ENCODE results near the gene CCDC196. TPM values are rescaled to one million over a fixed set of nuclear protein-coding genes. Genes with fewer than 3 reads are reported as not detected.

The CCDC196 gene
- total RNA-seq, 1 experiment from 2014 or later, result not detected

DNA sequence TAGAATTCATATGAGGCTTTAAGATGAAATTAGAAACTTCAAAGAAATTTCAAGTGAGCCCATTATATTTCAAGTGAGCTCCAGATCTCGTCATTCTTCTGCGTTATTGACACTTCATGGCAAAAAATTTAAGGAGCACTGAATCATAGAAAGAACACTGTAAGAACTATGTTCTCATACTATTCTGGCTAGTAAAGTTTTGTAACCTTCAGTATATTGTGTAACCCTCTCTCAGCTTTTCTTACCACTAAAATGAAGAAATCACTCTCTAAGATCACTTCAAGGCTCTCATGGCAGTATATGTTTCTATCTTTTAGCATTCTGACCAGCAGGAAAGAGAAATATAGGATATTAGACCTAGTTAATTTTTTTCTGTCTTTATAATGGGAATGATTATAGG lies 28.0 kb downstream of the CCDC196 start:
- H3K4me3 Mint-ChIP-seq, result no peak overlapping the region
- H3K27me3 Mint-ChIP-seq (ENCODE audit: low read depth), result peaks cover 20% of the 10 kb centered on the region
- Histone ChIP-seq H2AK5ac (ENCODE audit: insufficient read length, low read length) (no peak overlapping the region), H2BK15ac (ENCODE audit: low read depth, low read length) (no peak overlapping the region), H3K9me3 (ENCODE audit: control insufficient read depth, low read depth, low read length) (no peaks in the 10 kb centered on the region), H3K14ac (ENCODE audit: insufficient read depth, low read length) (no peak overlapping the region), H3K27ac (ENCODE audit: insufficient read length, low read depth, low read length) (no peak overlapping the region), H3K4me2 (ENCODE audit: insufficient read depth, insufficient read length, low read length) (no peak overlapping the region), H2BK120ac (ENCODE audit: low read depth, low read length, poor library complexity, severe bottlenecking) (no peak overlapping the region), H3K79me2 (ENCODE audit: insufficient read depth, low read length) (no peaks in the 10 kb centered on the region; the same call in 1 of the 2 replicates), H2BK5ac (ENCODE audit: insufficient read length, low read length) (no peak overlapping the region), H4K20me1 (ENCODE audit: control insufficient read depth, insufficient read depth, insufficient read length) (no peaks in the 10 kb centered on the region), H2AFZ (ENCODE audit: low read length) (no peak overlapping the region), H3K18ac (ENCODE audit: insufficient read length, low read depth, low read length) (no peak overlapping the region), H3K56ac (ENCODE audit: insufficient read length, low read depth, low read length) (no peak overlapping the region), H3K9ac (ENCODE audit: extremely low read depth, insufficient read length, low read length) (no peak overlapping the region), H3K4me1 (ENCODE audit: insufficient read depth, low read length) (no peaks in the 10 kb centered on the region), H3T11ph (ENCODE audit: low read length) (no peak overlapping the region), H3K4ac (ENCODE audit: low read depth, low read length) (no peak overlapping the region), H3K23me2 (ENCODE audit: insufficient read length, low read depth, low read length, poor library complexity, severe bottlenecking) (peaks cover 3% of the 10 kb centered on the region), H4K8ac (replicated peaks; ENCODE audit: insufficient read length, low read depth, low read length) (no peak overlapping the region), H3K27me3 (ENCODE audit: insufficient read depth, low read length) (no peaks in the 10 kb centered on the region; the same call in 1 of the 2 replicates), H2BK12ac (ENCODE audit: insufficient read length, low read depth, low read length) (no peak overlapping the region), H4K5ac (ENCODE audit: insufficient read length, low read depth, low read length) (no peak overlapping the region), H2BK20ac (ENCODE audit: low read depth, low read length, poor library complexity, severe bottlenecking) (no peak overlapping the region), H3K79me1 (ENCODE audit: insufficient read depth, low read depth, low read length, poor library complexity, severe bottlenecking) (no peaks in the 10 kb centered on the region), H3K23ac (ENCODE audit: insufficient read length, low read depth, low read length) (no peak overlapping the region), H4K91ac (ENCODE audit: insufficient read length, low read depth, low read length) (no peak overlapping the region)
- H3K36me3 Mint-ChIP-seq (ENCODE audit: insufficient read depth in 1 of 3, low read depth in 3 of 3), result peaks cover 0 to 5% (median 0%) of the 10 kb centered on the region in 3 experiments; a peak in 2 of 7 replicates
- no peak overlapping the region for H3K27ac Mint-ChIP-seq
- no CpG with 5 or more reads among the region's 2 CpGs for WGBS (ENCODE audit: extremely low coverage, insufficient read length, low lambda C conversion rate)
- peaks cover 8 to 10% of the 10 kb centered on the region in 2 experiments; a peak in 3 of 4 replicates for H3K4me1 Mint-ChIP-seq
- H3K9me3 Mint-ChIP-seq, result peaks cover 0 to 7% of the 10 kb centered on the region in 2 experiments; a peak in 4 of 5 replicates
- TF ChIP-seq, protein P1, sequence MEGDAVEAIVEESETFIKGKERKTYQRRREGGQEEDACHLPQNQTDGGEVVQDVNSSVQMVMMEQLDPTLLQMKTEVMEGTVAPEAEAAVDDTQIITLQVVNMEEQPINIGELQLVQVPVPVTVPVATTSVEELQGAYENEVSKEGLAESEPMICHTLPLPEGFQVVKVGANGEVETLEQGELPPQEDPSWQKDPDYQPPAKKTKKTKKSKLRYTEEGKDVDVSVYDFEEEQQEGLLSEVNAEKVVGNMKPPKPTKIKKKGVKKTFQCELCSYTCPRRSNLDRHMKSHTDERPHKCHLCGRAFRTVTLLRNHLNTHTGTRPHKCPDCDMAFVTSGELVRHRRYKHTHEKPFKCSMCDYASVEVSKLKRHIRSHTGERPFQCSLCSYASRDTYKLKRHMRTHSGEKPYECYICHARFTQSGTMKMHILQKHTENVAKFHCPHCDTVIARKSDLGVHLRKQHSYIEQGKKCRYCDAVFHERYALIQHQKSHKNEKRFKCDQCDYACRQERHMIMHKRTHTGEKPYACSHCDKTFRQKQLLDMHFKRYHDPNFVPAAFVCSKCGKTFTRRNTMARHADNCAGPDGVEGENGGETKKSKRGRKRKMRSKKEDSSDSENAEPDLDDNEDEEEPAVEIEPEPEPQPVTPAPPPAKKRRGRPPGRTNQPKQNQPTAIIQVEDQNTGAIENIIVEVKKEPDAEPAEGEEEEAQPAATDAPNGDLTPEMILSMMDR (conservative IDR thresholded peaks at IDR 0.05), result no peak
- DNase-seq, result no peak

Measured in H9 (cell line).